ENCODE measurements around the gene ANGPTL8.

ANGPTL8 gene

GRCh38 chr19:11225172-11225571 is 14.2 kb upstream of the ANGPTL8 start:
- DNase-seq (ENCODE audit: low read depth), result no peak
- TF ChIP-seq CTCF (conservative IDR thresholded peaks at IDR 0.05; ENCODE audit: control insufficient read depth, insufficient read depth, low read depth, low read length), result no peak
- no peak overlapping the region for H3K4me3 ChIP-seq (ENCODE audit: control insufficient read depth, low read depth, low read length)

- TF ChIP-seq CTCF (conservative IDR thresholded peaks at IDR 0.05; ENCODE audit: control insufficient read depth, insufficient read depth, low read depth, low read length), result no peak
- no peak for DNase-seq (ENCODE audit: low read depth)
- no peak overlapping the region for H3K4me3 ChIP-seq (ENCODE audit: control insufficient read depth, low read depth, low read length)
Measured at GRCh38 chr19:11225815-11226214, 13.6 kb upstream of the ANGPTL8 start.

- DNase-seq (ENCODE audit: low read depth), result no peak
Measured at GRCh38 chr19:11226716-11227166, 12.7 kb upstream of the ANGPTL8 start.

GRCh38 chr19:11227195-11227886 is 12.1 kb upstream of the ANGPTL8 start:
- H3K4me3 ChIP-seq (ENCODE audit: control insufficient read depth, low read depth, low read length), result no peak overlapping the region
- no peak for DNase-seq (ENCODE audit: low read depth)
- no peak for TF ChIP-seq CTCF (conservative IDR thresholded peaks at IDR 0.05; ENCODE audit: control insufficient read depth, insufficient read depth, low read depth, low read length)

More at GRCh38 chr19:11226716-11227166, 12.7 kb upstream of the ANGPTL8 start:
- TF ChIP-seq CTCF (conservative IDR thresholded peaks at IDR 0.05; ENCODE audit: control insufficient read depth, insufficient read depth, low read depth, low read length), result no peak
- no peak overlapping the region for H3K4me3 ChIP-seq (ENCODE audit: control insufficient read depth, low read depth, low read length)

- H3K4me3 ChIP-seq (ENCODE audit: control insufficient read depth, low read depth, low read length), result no peak overlapping the region
- no peak for TF ChIP-seq CTCF (conservative IDR thresholded peaks at IDR 0.05; ENCODE audit: control insufficient read depth, insufficient read depth, low read depth, low read length)
- no peak for DNase-seq (ENCODE audit: low read depth)
Measured at GRCh38 chr19:11230621-11231386, 8.6 kb upstream of the ANGPTL8 start.

- DNase-seq (ENCODE audit: low read depth), result no peak
- no peak for TF ChIP-seq CTCF (conservative IDR thresholded peaks at IDR 0.05; ENCODE audit: control insufficient read depth, insufficient read depth, low read depth, low read length)
- no peak overlapping the region for H3K4me3 ChIP-seq (ENCODE audit: control insufficient read depth, low read depth, low read length)
Measured at GRCh38 chr19:11232555-11232954, 6.9 kb upstream of the ANGPTL8 start.
